Measurements from ENCODE around the gene MMP25.
"Not testable (repeated sequence)": the region's sequence is repeated elsewhere in the genome, so short reads cannot be mapped to it uniquely, and the experiment has no call there.

MMP25 gene

DNA sequence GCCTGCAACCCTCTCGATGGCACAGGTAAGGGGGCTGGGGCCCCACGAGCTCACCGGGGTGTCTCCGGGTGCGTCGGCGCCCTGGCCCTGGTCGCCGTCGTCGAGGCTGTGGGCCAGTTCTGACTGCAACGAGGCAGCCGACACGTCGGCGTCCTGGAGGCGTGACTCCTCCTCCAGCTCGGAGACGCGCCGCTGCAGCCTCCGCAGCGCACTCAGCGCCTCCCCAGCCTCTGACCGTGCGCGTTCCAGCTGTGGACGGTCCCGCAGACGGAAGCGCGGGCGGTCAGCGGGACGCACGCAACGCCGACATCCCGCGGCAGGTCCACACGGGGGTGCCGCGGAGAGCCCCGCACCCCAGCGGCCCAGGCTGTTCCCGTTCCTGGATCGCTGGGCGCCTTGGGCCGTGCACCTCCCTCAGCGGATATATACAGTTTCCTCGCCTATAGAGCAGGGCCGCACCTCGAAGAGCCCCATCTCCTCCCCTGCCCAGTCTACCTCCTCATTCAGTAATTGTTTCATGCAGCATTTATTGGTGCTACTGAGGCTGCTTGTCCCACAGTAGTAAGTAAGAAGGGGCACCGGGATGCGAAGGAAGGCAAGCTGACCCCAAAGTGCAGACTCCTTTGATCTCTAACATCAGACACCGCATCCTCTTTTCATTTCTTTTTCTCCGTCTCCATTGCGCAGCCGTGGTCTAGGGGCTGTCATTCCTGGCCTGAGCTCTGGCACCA, 16.7 kb upstream of the MMP25 start:
- DNase-seq (ENCODE audit: low read depth in 2 of 2, low spot score in 1 of 2): no peak

DNA sequence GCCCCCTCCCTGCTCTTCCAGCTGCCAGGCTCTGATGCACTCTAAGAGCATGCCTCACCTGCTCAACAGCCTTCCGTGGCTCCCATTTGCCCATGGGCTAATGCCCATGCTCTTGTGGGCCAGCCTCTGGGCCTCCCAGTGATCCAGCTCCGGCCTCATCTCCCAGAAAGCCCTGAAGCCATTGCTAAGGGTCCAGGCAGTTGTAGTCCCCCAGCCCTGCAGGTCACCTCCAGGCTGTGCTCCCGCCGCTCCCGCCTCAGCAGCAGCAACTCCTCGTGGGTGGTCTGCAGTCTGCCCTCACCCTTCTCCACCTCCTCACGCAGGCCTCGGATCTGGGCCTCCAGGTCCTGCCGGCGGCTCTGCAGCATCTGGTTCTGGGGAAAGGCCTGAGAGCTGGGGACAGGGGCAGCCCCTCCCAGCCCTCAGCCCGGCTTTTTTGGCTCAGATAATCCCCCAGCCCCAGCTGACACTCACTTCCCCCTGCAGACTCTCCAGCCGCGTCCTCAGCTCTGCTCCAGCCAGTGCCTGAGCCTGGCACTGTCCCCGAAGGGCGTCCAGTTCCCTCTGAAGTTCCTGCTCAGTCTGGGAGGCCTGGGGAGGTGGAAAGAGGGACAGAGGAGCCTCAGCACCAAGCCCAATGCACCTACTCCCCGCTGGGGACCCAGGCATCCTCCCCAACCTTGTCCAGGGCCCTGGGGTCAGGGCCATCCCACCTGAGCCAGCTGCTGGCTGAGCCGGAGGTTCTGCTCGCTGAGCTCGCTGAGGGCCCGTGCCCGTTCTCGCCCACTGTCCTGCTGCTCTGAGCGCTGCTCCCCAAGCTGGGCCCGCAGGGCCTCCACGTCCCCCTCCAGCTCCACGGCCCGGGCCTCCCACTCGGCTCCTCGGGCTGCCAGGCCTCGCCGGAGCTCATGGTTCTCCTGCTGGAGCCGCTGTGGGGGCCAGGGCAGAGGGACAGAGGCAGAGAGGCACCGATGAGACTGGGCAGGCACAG, 15.8 kb upstream of the MMP25 start:
- no peak for DNase-seq (ENCODE audit: low read depth in 2 of 2, low spot score in 1 of 2)

- no peak for DNase-seq (ENCODE audit: low read depth in 2 of 2, low spot score in 1 of 2)
Measured at GRCh38 chr16:3032624-3033023, 13.7 kb upstream of the MMP25 start.

DNA sequence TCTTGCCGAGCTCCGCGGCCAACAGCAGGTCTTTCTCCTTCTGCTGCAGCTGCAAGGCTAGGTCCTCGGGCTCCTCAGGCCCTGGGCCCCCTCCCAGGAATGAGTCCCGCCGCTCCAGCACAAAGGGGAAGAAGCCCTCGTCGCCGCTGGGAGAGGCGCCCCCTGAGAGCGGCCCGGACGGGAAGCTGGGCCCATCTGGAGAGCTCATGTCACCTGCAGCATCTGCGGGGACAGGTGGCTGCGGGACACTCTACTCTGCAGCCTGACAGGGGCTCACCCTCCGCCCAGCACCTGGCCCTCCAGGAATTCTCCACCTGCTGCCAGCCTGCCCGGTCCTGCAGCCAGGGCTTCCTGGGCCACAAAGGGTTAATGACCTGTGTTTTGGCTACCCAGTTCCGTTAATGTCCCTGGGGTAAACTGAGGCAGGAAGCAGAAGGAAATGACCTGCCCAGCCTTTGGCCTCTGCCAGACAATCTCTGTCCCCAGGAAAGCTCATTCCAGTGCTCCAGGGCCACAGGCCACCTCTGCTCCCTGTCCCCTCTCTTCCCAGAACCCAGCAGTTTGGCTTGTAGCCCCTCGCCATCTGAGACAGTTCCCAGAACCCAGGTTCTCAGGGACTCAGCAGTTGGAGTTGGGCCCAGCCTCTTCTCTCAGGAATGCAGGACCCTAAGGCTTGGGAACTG, 10.9 kb upstream of the MMP25 start:
- no peak for DNase-seq (ENCODE audit: low read depth in 2 of 2, low spot score in 1 of 2)

DNA sequence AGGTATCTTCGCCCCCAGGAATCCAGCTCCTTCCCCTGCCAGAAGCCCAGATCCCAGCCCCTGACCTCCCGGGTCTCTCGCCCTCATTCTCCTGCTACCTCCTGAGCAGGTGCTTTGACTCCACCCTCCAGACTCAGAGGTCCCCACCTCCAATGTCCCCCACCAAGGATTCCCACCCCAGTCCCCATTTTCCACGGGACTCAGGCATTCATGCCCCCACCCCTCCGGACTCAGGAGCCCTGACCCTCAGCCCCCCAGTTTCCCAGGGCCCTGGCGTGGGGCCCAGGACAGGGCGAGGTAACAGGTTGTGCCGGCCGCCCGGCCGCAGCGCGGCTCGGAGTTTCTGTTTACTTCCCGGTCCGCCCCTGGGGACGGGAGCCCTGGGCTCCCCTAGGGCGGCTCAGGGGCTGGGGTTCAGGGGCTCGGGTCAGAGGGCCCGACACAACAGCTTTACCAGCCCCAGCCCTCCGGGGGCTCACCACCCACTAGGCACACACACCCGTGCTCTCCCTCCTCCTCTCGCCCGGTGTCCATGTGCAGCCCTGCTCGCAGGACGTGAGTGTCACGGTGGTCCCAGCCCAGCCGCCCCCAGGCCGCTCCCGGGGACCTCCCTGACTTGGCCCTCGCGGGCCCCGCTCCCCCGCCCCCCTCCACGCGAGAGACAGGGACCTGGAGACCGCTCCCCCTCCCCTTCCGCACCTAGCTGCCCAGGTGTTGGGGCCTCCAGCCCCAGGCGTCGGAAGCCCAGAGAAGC, 10.2 kb upstream of the MMP25 start:
- DNase-seq (ENCODE audit: low read depth in 2 of 2, low spot score in 1 of 2): no peak

DNA sequence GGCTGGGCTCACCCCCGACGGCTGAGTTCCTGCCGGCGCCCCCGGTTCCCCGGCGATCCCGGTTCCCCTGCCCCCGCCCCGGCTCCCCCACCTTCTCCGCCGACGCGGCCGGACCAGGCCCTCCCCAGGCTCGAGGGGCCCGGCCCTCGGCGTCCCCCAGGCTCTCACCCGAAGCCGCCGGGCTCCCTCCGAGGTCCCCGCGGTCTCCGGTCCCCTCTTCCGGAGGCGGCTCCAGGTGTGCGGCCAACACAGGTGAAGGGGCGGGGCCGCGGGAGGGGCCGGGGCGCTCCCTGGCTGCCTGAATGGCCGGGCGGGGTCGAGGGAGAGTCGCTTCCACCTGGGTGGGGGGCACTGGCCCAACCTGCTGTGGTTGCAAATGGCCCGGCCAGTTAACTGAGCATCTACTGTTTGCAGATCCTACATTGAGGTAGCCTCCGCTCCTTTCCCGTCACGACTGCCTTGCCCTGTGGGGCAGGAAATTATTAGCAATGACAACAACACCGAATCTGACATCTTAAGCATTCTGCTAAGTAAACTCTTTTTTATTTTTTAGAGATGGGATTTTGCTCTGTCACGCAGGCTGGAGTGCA, 9.5 kb upstream of the MMP25 start, which contains the start of gene BICDL2:
BICDL2 (minus strand) TSS at position 219 of the 590 bp plus-strand sequence. CDS start 1,448 bp downstream, outside the sequence.
- DNase-seq (ENCODE audit: low read depth in 2 of 2, low spot score in 1 of 2): no peak

DNA sequence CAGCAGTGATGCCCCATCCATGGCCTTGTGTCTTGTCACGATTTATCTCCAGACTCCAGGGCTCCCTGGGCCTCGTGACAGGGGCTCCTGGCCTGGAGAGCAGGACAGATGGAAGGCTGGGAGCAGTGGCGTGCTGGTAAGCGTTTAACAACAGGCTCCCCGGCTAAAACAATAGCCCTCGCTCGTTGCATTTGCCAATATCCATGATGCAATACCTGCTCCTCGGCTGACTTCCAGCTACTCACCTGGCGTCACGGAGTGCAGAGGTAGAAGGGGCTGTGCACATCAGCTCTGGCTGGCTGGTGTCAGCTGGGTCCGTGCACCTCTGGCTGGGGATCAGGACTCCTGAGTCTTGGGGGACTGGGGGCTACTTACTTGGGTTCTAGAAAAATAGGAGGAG, 8.1 kb upstream of the MMP25 start:
- DNase-seq (ENCODE audit: low read depth in 2 of 2, low spot score in 1 of 2): no peak

DNA sequence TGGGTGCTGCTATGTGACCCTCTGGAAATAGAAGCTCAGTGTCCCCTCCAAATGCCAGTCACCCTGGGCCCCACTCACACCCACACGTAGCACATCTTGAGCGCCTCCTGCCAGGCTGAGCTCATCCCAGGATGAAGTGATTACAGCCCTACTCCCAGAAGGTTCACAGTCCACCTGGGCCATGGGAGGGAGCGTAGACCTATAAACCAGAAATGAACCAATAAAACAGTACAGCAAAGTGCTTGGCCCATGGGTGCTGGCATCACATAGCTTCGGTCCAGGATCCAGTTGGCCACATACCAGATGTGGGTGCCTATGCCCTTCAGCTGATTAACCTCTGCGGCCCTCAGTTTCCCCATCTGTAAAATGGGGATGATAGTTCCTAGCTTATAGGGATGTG, 7.5 kb upstream of the MMP25 start:
- DNase-seq (ENCODE audit: low read depth in 2 of 2, low spot score in 1 of 2): no peak

- no peak for DNase-seq (ENCODE audit: low read depth in 2 of 2, low spot score in 1 of 2)
Measured at GRCh38 chr16:3042376-3042775, 4.0 kb upstream of the MMP25 start.

DNA sequence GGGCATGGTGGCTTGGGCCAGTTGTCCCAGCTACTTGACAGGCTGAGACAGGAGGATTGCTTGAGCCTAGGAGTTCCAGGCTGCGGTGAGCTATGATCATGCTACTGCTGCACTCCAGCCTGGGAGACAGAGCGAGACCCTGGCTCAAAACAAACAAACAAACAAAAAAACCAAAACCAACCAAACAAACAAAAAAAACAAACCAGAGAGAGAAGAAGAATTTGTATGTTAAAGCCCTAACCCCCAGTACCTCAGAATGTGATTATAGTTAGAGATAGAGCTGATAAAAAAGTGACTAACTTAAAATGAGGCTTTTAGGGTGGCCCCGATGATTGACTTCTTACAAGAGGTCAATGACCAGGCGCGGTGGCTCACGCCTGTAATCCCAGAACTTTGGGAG, 1.7 kb upstream of the MMP25 start:
- no peak for DNase-seq (ENCODE audit: low read depth in 2 of 2, low spot score in 1 of 2)

- DNase-seq (ENCODE audit: low read depth in 2 of 2, low spot score in 1 of 2): no peak
Measured at GRCh38 chr16:3046641-3047386, 453 bp downstream of the MMP25 start.

GRCh38 chr16:3047387-3047720, 993 bp downstream of the MMP25 start:
- DNase-seq (ENCODE audit: low read depth in 2 of 2, low spot score in 1 of 2): no peak

GRCh38 chr16:3049921-3050481, 3.6 kb downstream of the MMP25 start:
- no peak for DNase-seq (ENCODE audit: low read depth in 2 of 2, low spot score in 1 of 2)

DNA sequence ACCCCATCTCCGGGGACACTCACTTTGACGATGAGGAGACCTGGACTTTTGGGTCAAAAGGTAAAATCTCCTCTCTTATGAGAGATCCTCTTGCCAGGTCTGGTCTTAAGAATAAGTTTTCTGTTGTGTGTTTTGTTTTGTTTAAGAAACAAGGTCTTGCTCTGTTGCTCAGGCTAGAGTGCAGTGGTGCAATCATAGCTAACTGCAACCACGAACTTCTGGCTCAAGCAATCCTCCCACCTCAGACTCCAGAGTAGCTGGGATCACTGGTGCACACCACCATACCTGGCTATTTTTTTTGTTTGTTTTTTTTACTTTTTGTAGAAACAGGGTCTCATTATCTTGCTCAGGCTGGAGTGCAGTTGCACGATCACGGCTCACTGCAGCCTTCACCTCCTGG, 4.1 kb downstream of the MMP25 start:
- DNase-seq (ENCODE audit: low read depth in 2 of 2, low spot score in 1 of 2): no peak

DNA sequence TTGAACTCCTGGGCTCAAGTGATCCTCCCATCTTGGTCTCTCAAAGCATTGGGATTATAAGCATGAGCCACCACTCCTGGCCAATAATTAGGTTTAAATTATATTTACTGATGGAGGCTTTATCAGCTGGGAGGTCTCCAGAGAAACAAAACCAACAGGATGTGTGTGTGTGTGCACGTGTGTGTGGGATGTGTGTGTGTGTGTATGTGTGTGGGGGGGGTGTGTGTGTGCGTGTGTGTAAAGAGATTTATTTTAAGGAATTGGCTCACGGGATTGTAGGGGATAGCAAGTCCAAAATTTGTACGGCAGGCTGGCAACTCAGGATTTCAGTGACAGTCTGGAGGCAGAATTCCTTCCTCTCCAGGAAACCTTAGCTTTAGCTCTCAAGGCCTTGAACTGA, 4.6 kb downstream of the MMP25 start:
- DNase-seq (ENCODE audit: low read depth in 2 of 2, low spot score in 1 of 2): no peak

- no peak for DNase-seq (ENCODE audit: low read depth in 2 of 2, low spot score in 1 of 2)
Measured at GRCh38 chr16:3051494-3051893, 5.1 kb downstream of the MMP25 start.

GRCh38 chr16:3052571-3053329, 6.4 kb downstream of the MMP25 start:
- DNase-seq (ENCODE audit: low read depth in 2 of 2, low spot score in 1 of 2): not testable (repeated sequence)

DNA sequence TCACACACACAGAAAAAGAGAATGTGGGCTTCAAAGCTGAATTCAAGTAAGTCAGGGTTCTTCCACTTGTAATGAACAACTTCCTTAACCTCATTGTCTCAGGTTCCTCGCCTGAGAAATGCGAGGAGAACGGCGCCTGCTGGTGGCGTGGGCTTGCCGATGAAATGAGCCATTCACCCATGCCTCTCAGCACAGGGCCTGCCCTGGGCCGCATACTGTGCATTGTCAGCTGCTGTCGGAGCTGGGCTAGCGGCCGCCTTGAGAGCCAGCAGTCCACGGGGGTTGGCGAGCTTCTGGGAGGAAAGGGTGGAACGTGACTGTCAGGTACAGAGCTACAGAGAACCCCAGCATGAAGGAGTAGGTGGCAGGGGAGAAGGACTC, 7.0 kb downstream of the MMP25 start:
- DNase-seq (ENCODE audit: low read depth in 2 of 2, low spot score in 1 of 2): not testable (repeated sequence)
